Right atrium auricular region (tissue), 2 donors: ENCODE results near the gene SWSAP1. TPM values are rescaled to one million over a fixed set of nuclear protein-coding genes. Genes with fewer than 3 reads are reported as not detected.

Experiments
- total RNA-seq, 2 donors: library from RNA; depleted of rRNA; stranded (reverse); fragments of >200 nt; gene quantifications; one replicate each; pipeline ENCODE4 v1.1.0, GENCODE V29; 2016

Gene SWSAP1
- total RNA-seq, 2 donors from 2014 or later, result 0.44 to 1.5 TPM

Other genes starting within 250 kb of the SWSAP1 start
- 1 to 10 TPM; 1.2 to 5.7 TPM for gene SPC24, start 218.9 kb upstream of the SWSAP1 start, total RNA-seq
- gene KANK2, start 177.1 kb upstream of the SWSAP1 start, total RNA-seq, result 100 to 1,000 TPM; 445 to 622 TPM
- 1 to 10 TPM in 1 of 2 donors, not detected in 1; 1.3 TPM for gene ANGPTL8, start 135.0 kb upstream of the SWSAP1 start, total RNA-seq
- gene DOCK6, start 112.1 kb upstream of the SWSAP1 start, total RNA-seq, result 10 to 100 TPM; 12.7 to 49.4 TPM
- not detected for gene TSPAN16, start 78.5 kb upstream of the SWSAP1 start, total RNA-seq
- 10 to 100 TPM in 1 of 2 donors, 1 to 10 TPM in 1; 6.5 to 11.1 TPM for gene RAB3D, start 35.0 kb upstream of the SWSAP1 start, total RNA-seq
- gene TMEM205, start 28.4 kb upstream of the SWSAP1 start, total RNA-seq, result 100 to 1,000 TPM; 301 to 343 TPM
- 10 to 100 TPM; 12.1 to 18.8 TPM for gene CCDC159, start 28.1 kb upstream of the SWSAP1 start, total RNA-seq
- gene PLPPR2, start 19.2 kb upstream of the SWSAP1 start, total RNA-seq, result 10 to 100 TPM; 26.2 to 30.5 TPM
- 1 to 10 TPM; 5.9 to 10.0 TPM for gene EPOR, start 9.6 kb downstream of the SWSAP1 start, total RNA-seq
- 1 to 10 TPM; 7.4 to 8.4 TPM for gene RGL3, start 44.6 kb downstream of the SWSAP1 start, total RNA-seq
- gene ODAD3, start 60.5 kb downstream of the SWSAP1 start, total RNA-seq, result under 1 TPM; 0.22 to 0.59 TPM
- 10 to 100 TPM; 78.0 to 82.8 TPM for gene PRKCSH, start 61.0 kb downstream of the SWSAP1 start, total RNA-seq
- gene ELAVL3, start 106.4 kb downstream of the SWSAP1 start, total RNA-seq, result not detected
- 1 to 10 TPM; 4.6 to 9.9 TPM for gene ZNF653, start 131.2 kb downstream of the SWSAP1 start, total RNA-seq
- 100 to 1,000 TPM in 1 of 2 donors, 10 to 100 TPM in 1; 83.6 to 126 TPM for gene ECSIT, start 154.5 kb downstream of the SWSAP1 start, total RNA-seq
- 100 to 1,000 TPM in 1 of 2 donors, 10 to 100 TPM in 1; 93.3 to 592 TPM for gene CNN1, start 164.2 kb downstream of the SWSAP1 start, total RNA-seq
- gene ELOF1, start 184.6 kb downstream of the SWSAP1 start, total RNA-seq, result 10 to 100 TPM; 17.1 to 32.5 TPM
- 1 to 10 TPM; 3.2 to 3.6 TPM for gene ACP5, start 203.0 kb downstream of the SWSAP1 start, total RNA-seq
- 1 to 10 TPM; 6.0 to 6.7 TPM for gene ZNF627, start 222.8 kb downstream of the SWSAP1 start, total RNA-seq